Measurements from ENCODE around the gene MBIP.

DNA sequence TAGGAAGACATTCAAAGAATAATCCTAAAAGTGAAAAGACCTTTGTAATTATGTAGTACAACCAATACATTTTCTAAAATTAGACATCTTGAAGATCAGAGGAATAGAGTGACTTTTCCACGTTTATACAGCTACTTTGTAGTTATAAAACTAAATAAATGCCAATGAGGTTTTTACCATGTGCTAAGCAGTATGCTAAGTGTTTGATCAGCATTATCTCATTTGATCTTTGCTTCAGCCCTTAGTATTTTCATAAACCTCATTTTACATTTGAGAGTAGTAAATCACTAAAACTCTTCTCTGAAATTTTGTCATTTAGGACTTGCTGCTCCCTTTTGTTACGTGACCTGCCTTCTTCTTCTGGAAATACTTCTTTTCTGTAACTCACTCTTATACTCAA lies 13.6 kb downstream of the MBIP start:
- TF ChIP-seq, protein P1, sequence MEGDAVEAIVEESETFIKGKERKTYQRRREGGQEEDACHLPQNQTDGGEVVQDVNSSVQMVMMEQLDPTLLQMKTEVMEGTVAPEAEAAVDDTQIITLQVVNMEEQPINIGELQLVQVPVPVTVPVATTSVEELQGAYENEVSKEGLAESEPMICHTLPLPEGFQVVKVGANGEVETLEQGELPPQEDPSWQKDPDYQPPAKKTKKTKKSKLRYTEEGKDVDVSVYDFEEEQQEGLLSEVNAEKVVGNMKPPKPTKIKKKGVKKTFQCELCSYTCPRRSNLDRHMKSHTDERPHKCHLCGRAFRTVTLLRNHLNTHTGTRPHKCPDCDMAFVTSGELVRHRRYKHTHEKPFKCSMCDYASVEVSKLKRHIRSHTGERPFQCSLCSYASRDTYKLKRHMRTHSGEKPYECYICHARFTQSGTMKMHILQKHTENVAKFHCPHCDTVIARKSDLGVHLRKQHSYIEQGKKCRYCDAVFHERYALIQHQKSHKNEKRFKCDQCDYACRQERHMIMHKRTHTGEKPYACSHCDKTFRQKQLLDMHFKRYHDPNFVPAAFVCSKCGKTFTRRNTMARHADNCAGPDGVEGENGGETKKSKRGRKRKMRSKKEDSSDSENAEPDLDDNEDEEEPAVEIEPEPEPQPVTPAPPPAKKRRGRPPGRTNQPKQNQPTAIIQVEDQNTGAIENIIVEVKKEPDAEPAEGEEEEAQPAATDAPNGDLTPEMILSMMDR (IDR thresholded peaks at IDR 0.05; ENCODE audit: low read length): no peak
- TF ChIP-seq EZH2 (optimal IDR thresholded peaks at IDR 0.05; ENCODE audit: low read depth, low read length) (no peak), EZH2phosphoT487 (IDR thresholded peaks at IDR 0.05; ENCODE audit: low read length) (no peak)
